Right lobe of liver (tissue), 6 donors: ENCODE data around the gene SLFN12. TPM values are rescaled to one million over a fixed set of nuclear protein-coding genes. Genes with fewer than 3 reads are reported as not detected.
"Not testable (repeated sequence)": the region's sequence is repeated elsewhere in the genome, so short reads cannot be mapped to it uniquely, and the experiment has no call there.

Experiments
- ATAC-seq, 4 donors: fragments of 200-7000 bp; cut with Tn5 transposase; one replicate each; pipeline ENCODE4 v1.9.1; 2020; ENCODE audit warnings: mild to moderate bottlenecking in 4 of 4, moderate library complexity in 4 of 4
- DNase-seq, 3 donors: peaks; one replicate each; pipeline ENCODE4 v3.0.0-alpha.2; 2020
- H3K27ac ChIP-seq, 3 donors: fragments of 200-600 bp; one replicate each; pipeline ENCODE4 v1.8.0; 2022
- H3K27me3 ChIP-seq, 2 donors: fragments of 200-600 bp; one replicate each; pipeline ENCODE4 v1.8.0; 2022
- H3K36me3 ChIP-seq, 4 donors: fragments of 200-600 bp; sonication (generic) in 1 of 4; one replicate each; pipeline versions ENCODE4 v1.5.1 to v1.8.0; 2017 to 2022; ENCODE audit warnings: control low read depth in 1 of 4
- H3K4me1 ChIP-seq, 4 donors: fragments of 200-600 bp; sonication (generic) in 1 of 4; one replicate each; pipeline versions ENCODE4 v1.5.1 to v1.8.0; 2017 to 2022; ENCODE audit warnings: control low read depth in 1 of 4
- H3K4me3 ChIP-seq, 3 donors: fragments of 200-600 bp; one replicate each; pipeline ENCODE4 v1.8.0; 2022
- H3K9me3 ChIP-seq, 4 donors: fragments of 200-600 bp; sonication (generic) in 1 of 4; one replicate each; pipeline versions ENCODE4 v1.5.1 to v1.8.0; 2017 to 2022; ENCODE audit warnings: control low read depth in 1 of 4
- CTCF ChIP-seq, 4 donors: fragments of 200-600 bp in 3 of 4; fragments of 450-650 bp in 1 of 4; IDR thresholded peaks; one replicate each; pipeline versions ENCODE4 v1.5.1 to v1.8.0; 2016 to 2022; ENCODE audit warnings: antibody characterized with exemption in 4 of 4, mild to moderate bottlenecking in 2 of 4
- POLR2A ChIP-seq: fragments of 450-650 bp; IDR thresholded peaks from one replicate; pipeline ENCODE4 v1.6.1; 2017; ENCODE audit warnings: antibody characterized with exemption, mild to moderate bottlenecking
- WGBS: methylation state at CpG from one replicate; pipeline ENCODE4 v1.1.6; 2018; ENCODE audit warnings: low coverage, low lambda C conversion rate; ENCODE audit not compliant: insufficient coverage; ENCODE audit errors: missing lambda C conversion rate; 5-methylcytosine and 5-hydroxymethylcytosine counted together
- intact Hi-C, 2 donors: fragments of 100-400 bp; cut with DNase I; formaldehyde crosslinking; loops; one replicate each; pipeline versions ENCODE4 v1.11.2 to v1.14.1; 2022
- total RNA-seq, 6 experiments: library from RNA; depleted of rRNA in 2 of 6; stranded (reverse); fragments of >200 nt in 2 of 6; fragmentation: NEBNext Ultra II Directional in 3 of 6; extraction: Animal tissue kit (Norgen Biotek cat#: 25700) in 3 of 6; gene quantifications; one replicate each; pipeline versions ENCODE4 v1.1.0 to v1.2.4, GENCODE V29; 2016 to 2023
- donor health status: DM: no; HTN: yes; CAD: no.
- donor health status: DM: no; HTN: no; CAD: no.
- donor health status: DM: no; HTN: no; CAD: no.
- donor health status: DM: no; HTN: yes; CAD: no.
- donor health status: DM: no; HTN: yes; CAD: no.

Gene SLFN12
- total RNA-seq, 6 experiments from 2014 or later = 0.84 to 3.3 (median 1.6) TPM

GRCh38 chr17:35468475-35468874, 36.2 kb upstream of the SLFN12 start:
- intact Hi-C loops = no loop called here
- H3K27ac ChIP-seq = no peak overlapping the region
- 48% methylated on average over 4 of the region's 4 CpGs for WGBS
- no peaks in the 10 kb centered on the region for H3K4me1 ChIP-seq
- no peaks in the 10 kb centered on the region for H3K27me3 ChIP-seq
- no peak for TF ChIP-seq CTCF (IDR thresholded peaks at IDR 0.05)
- H3K4me3 ChIP-seq = no peak overlapping the region
- no peaks in the 10 kb centered on the region for H3K9me3 ChIP-seq
- DNase-seq = no peak
- no peaks in the 10 kb centered on the region for H3K36me3 ChIP-seq
- ATAC-seq = no peak

GRCh38 chr17:35467824-35468223, 35.5 kb upstream of the SLFN12 start:
- H3K36me3 ChIP-seq = no peaks in the 10 kb centered on the region
- H3K9me3 ChIP-seq = no peaks in the 10 kb centered on the region
- DNase-seq = no peak
- no peak overlapping the region for H3K27ac ChIP-seq
- intact Hi-C loops = no loop called here
- 56% methylated on average over 4 of the region's 4 CpGs for WGBS
- no peaks in the 10 kb centered on the region for H3K4me1 ChIP-seq
- peak in 1 of 4 donors; percentile 25 for ATAC-seq
- H3K4me3 ChIP-seq = no peak overlapping the region
- no peaks in the 10 kb centered on the region for H3K27me3 ChIP-seq
- TF ChIP-seq POLR2A (no peak), CTCF (IDR thresholded peaks at IDR 0.05) (no peak)

DNA sequence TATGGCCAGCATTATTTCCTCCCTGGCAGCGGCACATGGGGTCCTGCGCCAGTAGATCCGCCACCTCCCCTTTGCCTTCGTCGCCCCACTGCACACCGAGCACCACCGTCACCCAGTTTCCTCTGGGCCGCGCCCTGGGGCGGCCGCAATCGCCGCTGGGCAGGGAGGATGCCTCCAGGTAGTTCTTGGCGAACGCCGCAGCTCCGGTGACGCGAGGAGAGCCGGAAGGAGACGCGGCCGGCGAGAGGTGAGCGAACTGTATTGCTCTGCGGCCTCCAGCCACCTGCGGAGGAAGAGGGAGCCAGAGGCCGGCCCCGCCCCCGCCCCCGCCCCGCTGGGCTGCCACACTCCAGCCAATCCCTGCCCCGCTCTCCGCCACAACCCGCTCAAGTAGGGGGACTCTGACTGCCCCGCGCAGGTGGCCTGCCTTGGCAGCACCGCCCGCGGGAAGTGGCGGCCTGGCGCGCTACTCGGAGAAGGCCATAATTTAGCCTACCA, 28.1 kb upstream of the SLFN12 start:
- Histone ChIP-seq H3K4me3 (peak overlapping the region in 2 of 3 donors; percentile 0 to 13), H3K27me3 (peaks cover 6 to 7% of the 10 kb centered on the region in 2 donors), H3K36me3 (no peaks in the 10 kb centered on the region), H3K9me3 (no peaks in the 10 kb centered on the region), H3K27ac (no peak overlapping the region), H3K4me1 (no peaks in the 10 kb centered on the region)
- TF ChIP-seq POLR2A (no peak), CTCF (IDR thresholded peaks at IDR 0.05) (no peak)
- WGBS = 14% methylated on average over 21 of the region's 44 CpGs
- ATAC-seq = peak; percentile 53 to 80 (median 72)
- DNase-seq = peak; percentile 48 to 64 (median 50)
- intact Hi-C loops = no loop called here

DNA sequence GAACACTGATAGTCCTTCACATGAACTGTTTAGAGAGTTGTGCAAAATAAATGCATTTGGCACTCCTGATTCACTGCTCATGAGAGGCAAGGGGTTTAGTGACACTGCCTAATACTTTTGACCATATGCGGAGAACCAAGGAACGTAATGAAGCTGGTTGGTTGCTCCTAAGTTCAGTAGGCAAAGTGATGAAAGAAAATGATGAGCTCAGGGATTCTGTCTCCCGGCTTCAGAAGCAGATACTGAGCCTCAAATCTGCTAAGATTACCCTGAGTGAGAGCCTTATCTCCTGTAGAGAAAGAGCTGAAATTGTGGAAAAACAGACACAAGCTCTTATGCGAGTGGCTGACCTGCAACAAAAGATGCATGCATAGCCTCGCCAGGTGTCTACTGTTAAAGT, 21.7 kb upstream of the SLFN12 start:
- H3K9me3 ChIP-seq, intact Hi-C loops, DNase-seq, H3K4me3 ChIP-seq, H3K27ac ChIP-seq, ATAC-seq, H3K36me3 ChIP-seq, H3K4me1 ChIP-seq: not testable (repeated sequence)
- H3K27me3 ChIP-seq = peaks cover 6 to 12% of the 10 kb centered on the region in 2 donors
- WGBS = 53% methylated on average over 4 of the region's 5 CpGs

DNA sequence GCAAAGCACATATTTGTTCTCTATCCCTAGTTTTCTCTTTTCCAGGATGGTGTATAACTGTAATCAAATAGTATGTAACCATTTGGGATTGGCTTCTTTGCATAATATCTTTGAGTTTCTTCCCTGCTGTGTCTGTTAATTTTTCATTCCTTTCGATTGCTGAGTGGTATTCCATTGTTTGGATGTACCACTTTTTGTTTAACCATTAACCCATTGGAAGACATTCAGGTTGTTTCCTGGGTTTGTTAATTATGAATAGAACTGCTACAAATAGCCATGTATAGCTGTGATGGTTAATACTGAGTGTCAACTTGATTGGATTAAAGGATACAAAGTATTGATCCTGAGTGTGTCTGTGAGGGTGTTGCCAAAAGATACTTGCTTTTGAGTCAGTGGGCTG, 20.9 kb upstream of the SLFN12 start:
- H3K36me3 ChIP-seq = no peaks in the 10 kb centered on the region
- no peaks in the 10 kb centered on the region for H3K9me3 ChIP-seq
- H3K4me3 ChIP-seq = no peak overlapping the region
- no peak for TF ChIP-seq CTCF (IDR thresholded peaks at IDR 0.05)
- H3K27ac ChIP-seq = no peak overlapping the region
- peaks cover 6 to 12% of the 10 kb centered on the region in 2 donors for H3K27me3 ChIP-seq
- H3K4me1 ChIP-seq = peaks cover 0 to 4% (median 0%) of the 10 kb centered on the region in 4 donors
- DNase-seq (no peak), ATAC-seq (no peak)
- WGBS = 32% methylated on average over 1 of the region's 1 CpG
- intact Hi-C loops = no loop called here
